Kidney epithelial cell (primary cell): ENCODE results near the gene IRAK1. TPM values are rescaled to one million over a fixed set of nuclear protein-coding genes. Genes with fewer than 3 reads are reported as not detected.

Experiments used
- DNase-seq: peaks from one replicate; pipeline ENCODE4 v3.0.0-alpha.2; 2010; ENCODE audit warnings: low read depth
- H3K27me3 ChIP-seq: 2 replicates; pipeline ENCODE4 v1.6.0; 2011; ENCODE audit warnings: low read length; ENCODE audit not compliant: control insufficient read depth, insufficient read depth
- H3K36me3 ChIP-seq: 2 replicates; pipeline ENCODE4 v1.5.1; 2011; ENCODE audit warnings: low read length; ENCODE audit not compliant: control insufficient read depth, insufficient read depth
- H3K4me3 ChIP-seq: 2 replicates; pipeline ENCODE4 v1.5.1; 2011; ENCODE audit warnings: low read depth, mild to moderate bottlenecking, control low read depth, low read length
- total RNA-seq: library from RNA; depleted of rRNA; stranded (reverse); fragments of >200 nt; gene quantifications from 2 replicates; pipeline ENCODE4 v1.2.3, GENCODE V29; 2015
- TF ChIP-seq, protein P1 (sequence below): IDR thresholded peaks from 2 replicates; pipeline ENCODE4 v1.5.1; 2011; ENCODE audit warnings: mild to moderate bottlenecking, moderate library complexity, low read length, control low read depth, inconsistent platforms; ENCODE audit not compliant: insufficient read depth, poor library complexity, severe bottlenecking

Gene IRAK1
- total RNA-seq, 1 donor from 2014 or later: 193 TPM

DNA sequence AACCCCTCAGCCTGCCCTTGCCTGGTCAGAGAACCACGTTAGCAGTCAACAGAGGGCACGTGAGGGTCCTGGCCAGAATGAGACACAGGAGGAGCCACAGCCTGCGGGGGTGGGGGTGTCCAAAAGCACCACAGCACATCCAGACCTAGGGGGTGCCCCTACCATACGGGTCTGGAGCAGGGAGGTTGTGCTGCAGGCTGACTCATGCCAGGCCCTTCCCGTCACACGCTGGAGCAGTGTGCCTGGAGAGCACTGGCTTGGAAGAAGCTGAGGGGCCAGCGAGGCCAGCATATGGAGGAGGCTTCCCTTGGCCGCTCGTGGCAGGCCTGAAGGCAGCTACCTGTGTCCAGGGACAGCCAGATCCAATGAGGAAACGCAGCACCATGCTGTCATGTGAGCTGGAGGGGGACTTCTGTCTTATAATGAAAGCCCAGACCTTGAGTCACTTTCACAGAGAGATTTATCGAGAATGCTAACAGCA is 1.5 kb upstream of the IRAK1 start:
- H3K36me3 ChIP-seq: no peaks in the 10 kb centered on the region
- H3K27me3 ChIP-seq: no peaks in the 10 kb centered on the region
- peak; percentile 31 for DNase-seq
- H3K4me3 ChIP-seq: no peak overlapping the region
- TF ChIP-seq, protein P1, sequence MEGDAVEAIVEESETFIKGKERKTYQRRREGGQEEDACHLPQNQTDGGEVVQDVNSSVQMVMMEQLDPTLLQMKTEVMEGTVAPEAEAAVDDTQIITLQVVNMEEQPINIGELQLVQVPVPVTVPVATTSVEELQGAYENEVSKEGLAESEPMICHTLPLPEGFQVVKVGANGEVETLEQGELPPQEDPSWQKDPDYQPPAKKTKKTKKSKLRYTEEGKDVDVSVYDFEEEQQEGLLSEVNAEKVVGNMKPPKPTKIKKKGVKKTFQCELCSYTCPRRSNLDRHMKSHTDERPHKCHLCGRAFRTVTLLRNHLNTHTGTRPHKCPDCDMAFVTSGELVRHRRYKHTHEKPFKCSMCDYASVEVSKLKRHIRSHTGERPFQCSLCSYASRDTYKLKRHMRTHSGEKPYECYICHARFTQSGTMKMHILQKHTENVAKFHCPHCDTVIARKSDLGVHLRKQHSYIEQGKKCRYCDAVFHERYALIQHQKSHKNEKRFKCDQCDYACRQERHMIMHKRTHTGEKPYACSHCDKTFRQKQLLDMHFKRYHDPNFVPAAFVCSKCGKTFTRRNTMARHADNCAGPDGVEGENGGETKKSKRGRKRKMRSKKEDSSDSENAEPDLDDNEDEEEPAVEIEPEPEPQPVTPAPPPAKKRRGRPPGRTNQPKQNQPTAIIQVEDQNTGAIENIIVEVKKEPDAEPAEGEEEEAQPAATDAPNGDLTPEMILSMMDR: no peak

DNA sequence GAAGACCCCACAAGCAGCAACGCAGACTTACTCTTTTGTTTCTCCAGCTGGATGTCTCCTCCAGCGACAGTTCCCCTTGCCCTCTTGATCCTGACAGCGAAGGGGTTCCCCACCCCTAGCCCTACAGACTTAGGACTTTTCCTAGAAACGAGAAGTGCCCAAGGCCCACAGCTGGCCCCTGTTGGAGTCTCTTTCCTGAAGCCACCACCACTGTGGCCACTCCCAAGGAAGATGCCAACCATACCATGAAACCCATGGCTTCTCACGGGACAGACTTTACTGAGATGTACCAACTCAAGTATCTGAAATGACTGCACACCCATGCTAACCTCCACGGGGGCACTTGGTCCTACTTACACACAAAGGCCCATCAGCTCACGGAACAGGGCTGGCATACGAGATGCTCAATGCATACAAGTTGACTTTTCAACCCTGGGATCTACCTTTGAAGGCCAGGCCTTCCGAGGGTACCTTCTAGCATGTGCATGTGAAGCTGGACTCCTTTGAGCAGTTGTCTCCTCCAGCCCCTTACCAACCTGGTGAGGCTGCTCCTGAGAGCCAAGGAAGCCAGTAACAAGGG is 924 bp upstream of the IRAK1 start:
- Histone ChIP-seq H3K36me3 (no peaks in the 10 kb centered on the region), H3K27me3 (no peaks in the 10 kb centered on the region), H3K4me3 (peak overlapping the region; percentile 42)
- DNase-seq: no peak
- TF ChIP-seq, protein P1: no peak

- H3K36me3 ChIP-seq: no peaks in the 10 kb centered on the region
These were observed 561 bp downstream of the IRAK1 start for GRCh38 chrX:154019061-154019621.

DNA sequence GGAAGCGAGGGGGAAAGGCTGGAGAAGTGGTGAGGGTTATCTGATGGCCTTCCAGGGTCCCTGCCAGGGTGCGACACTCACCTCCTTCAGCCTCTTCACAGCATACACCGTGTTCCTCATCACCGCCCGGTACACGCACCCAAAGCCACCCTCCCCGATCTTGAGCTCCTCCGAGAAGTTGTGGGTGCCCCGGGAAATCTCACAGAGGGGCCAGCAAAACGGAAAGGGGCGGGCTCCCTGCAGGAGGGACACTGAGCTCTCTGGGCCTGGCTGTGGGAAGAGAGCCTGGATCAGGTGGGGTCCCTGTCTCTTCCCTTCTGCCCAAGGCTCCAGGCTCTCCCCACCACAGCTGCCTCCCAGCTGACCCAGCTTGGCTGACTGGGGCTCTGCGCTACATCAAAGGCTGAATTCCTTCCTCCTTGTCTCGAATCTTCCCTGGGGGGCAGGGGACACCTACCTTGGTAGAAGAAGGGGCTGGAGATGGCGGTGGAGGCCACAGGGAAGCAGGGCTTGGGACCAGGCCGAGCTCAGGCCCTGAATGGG is 1.1 kb downstream of the IRAK1 start:
- no peaks in the 10 kb centered on the region for H3K27me3 ChIP-seq
- no peaks in the 10 kb centered on the region for H3K36me3 ChIP-seq
- peak overlapping the region; percentile 59 for H3K4me3 ChIP-seq
- DNase-seq: no peak
- TF ChIP-seq, protein P1: no peak

More at GRCh38 chrX:154019061-154019621, 561 bp downstream of the IRAK1 start:
- no peaks in the 10 kb centered on the region for H3K27me3 ChIP-seq
- peak overlapping the region; percentile 59 for H3K4me3 ChIP-seq
- TF ChIP-seq, protein P1: no peak
- DNase-seq: no peak

DNA sequence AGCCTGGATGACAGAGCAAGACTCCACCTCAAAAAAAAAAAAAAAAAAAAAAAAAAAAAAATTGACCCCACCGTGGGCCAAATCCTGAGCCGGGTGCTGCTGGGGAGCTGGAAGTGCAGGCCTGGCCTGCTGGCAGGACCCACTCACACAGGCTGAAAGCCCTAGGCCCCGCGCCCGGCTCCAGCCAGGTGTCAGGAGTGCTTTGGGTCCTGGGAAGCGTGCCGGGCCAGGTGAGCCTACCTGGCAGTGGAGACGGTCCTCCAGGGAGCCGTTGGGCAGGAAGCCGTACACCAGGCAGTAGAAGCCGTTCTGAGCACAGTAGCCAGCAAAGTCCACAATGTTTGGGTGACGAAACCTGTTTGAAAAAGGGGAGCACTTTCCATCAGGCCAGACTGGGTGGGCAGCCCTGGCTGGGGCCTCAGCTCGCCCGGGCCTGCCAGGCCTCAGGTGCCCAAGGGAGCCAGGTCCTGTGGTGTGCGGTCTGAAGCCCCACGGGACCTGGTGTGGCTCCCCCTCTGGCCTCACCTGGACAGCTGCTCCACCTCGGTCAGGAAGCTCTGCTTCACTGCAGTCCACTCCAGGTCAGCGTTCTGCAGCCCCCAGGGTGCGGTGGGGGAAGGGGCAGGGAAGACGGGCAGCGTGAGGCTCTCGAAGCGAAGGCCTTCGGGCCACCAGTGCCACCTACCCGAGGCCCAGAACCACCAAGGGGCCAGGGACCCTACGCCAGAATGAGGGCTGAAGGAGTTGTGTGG is 1.8 kb downstream of the IRAK1 start:
- H3K4me3 ChIP-seq: no peak overlapping the region
- TF ChIP-seq, protein P1: no peak
- H3K36me3 ChIP-seq: no peaks in the 10 kb centered on the region
- no peak for DNase-seq
- H3K27me3 ChIP-seq: no peaks in the 10 kb centered on the region
